Neuron (in vitro differentiated cells): ENCODE measurements around the gene UBE3C.
"Not testable (repeated sequence)": the region's sequence is repeated elsewhere in the genome, so short reads cannot be mapped to it uniquely, and the experiment has no call there.

Source experiments
- H2AFZ ChIP-seq: one replicate; pipeline ENCODE4 v1.6.1; 2013; ENCODE audit warnings: low read depth, mild to moderate bottlenecking, inconsistent platforms, low read length, moderate library complexity
- H3K27me3 ChIP-seq: one replicate; pipeline ENCODE4 v1.6.1; 2013; ENCODE audit warnings: low read length; ENCODE audit not compliant: insufficient read depth
- H3K36me3 ChIP-seq: one replicate; pipeline ENCODE4 v1.6.1; 2013; ENCODE audit warnings: low read length; ENCODE audit not compliant: insufficient read depth
- H3K4me1 ChIP-seq: one replicate; pipeline ENCODE4 v1.6.1; 2013; ENCODE audit warnings: low read length; ENCODE audit not compliant: insufficient read depth
- H3K4me3 ChIP-seq: 2 replicates; pipeline ENCODE4 v1.5.1; 2013; ENCODE audit warnings: mild to moderate bottlenecking, low read length, moderate library complexity
- H3K9me3 ChIP-seq: one replicate; pipeline ENCODE4 v1.6.1; 2013; ENCODE audit warnings: low read length

Gene UBE3C

GRCh38 chr7:157139111-157139809, 534 bp downstream of the UBE3C start:
- no peaks in the 10 kb centered on the region for H3K27me3 ChIP-seq
- H3K9me3 ChIP-seq: no peaks in the 10 kb centered on the region
- peaks cover 18% of the 10 kb centered on the region for H3K4me1 ChIP-seq
- no peak overlapping the region for H2AFZ ChIP-seq
- peaks cover 18% of the 10 kb centered on the region for H3K36me3 ChIP-seq
- H3K4me3 ChIP-seq: peak overlapping the region; percentile 92

DNA sequence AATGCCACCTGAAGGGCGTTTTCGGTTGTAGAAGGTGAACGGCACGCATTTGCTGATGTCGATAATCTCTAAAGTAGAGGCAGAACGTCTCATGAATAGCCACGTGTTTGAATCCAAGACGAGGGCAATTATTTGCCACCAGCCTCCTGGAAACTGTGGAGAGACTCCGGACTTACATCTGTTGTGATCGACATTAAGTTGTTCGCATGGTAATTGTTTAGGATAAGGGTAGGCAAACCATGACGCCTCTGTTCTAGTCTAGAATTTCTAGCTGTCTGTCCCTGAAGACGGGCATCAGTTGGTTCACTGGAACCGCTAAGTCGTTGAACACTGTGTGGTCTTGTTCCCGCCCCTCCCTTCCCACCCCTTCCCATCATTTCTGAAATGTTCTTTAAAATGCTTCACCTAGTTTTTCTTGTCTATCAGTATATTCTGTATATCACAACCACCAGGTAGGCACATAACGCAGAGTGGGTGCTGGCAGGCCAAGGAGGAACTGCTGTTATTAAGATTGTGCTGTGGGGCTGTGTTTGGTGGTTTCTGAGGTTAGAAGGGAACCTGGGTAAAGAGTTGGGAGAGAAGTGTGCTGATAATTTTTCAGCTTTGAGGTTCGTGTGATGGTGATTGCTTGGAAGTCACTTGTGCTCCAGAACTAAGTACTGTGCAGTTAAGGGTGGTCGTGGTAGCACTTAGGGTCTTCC, 1.2 kb downstream of the UBE3C start:
- Histone ChIP-seq H3K36me3 (peaks cover 18% of the 10 kb centered on the region), H3K4me1 (peaks cover 18% of the 10 kb centered on the region), H3K9me3 (no peaks in the 10 kb centered on the region), H3K27me3 (no peaks in the 10 kb centered on the region), H2AFZ (no peak overlapping the region), H3K4me3 (peak overlapping the region; percentile 92)

GRCh38 chr7:157140511-157140905, 1.8 kb downstream of the UBE3C start:
- H3K36me3 ChIP-seq: peaks cover 18% of the 10 kb centered on the region
- H3K4me3 ChIP-seq: peak overlapping the region; percentile 92
- H2AFZ ChIP-seq: no peak overlapping the region
- no peaks in the 10 kb centered on the region for H3K27me3 ChIP-seq
- peaks cover 22% of the 10 kb centered on the region for H3K4me1 ChIP-seq
- no peaks in the 10 kb centered on the region for H3K9me3 ChIP-seq

GRCh38 chr7:157141525-157142060, 2.9 kb downstream of the UBE3C start:
- peaks cover 18% of the 10 kb centered on the region for H3K36me3 ChIP-seq
- peaks cover 28% of the 10 kb centered on the region for H3K4me1 ChIP-seq
- no peak overlapping the region for H3K4me3 ChIP-seq
- no peaks in the 10 kb centered on the region for H3K27me3 ChIP-seq
- no peaks in the 10 kb centered on the region for H3K9me3 ChIP-seq
- no peak overlapping the region for H2AFZ ChIP-seq

DNA sequence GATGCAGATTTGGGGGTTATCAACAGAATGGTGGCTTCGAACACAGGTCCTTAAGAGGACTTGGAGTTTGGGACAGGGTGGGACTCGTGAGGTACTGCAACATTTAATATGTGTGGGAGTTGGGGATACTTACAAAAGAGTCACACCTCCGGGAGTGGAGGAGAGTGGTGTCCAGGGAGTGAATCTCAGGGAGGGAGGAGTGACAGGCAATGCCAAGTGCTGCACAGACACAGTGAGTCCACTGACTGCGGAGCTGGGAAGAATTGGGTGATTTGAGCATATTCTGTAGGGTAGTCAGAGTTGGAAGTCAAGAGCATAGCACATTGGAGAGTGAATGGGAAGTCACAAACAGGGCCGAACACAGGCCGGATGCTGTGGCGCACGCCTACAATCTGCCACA, 5.1 kb downstream of the UBE3C start:
- no peaks in the 10 kb centered on the region for H3K9me3 ChIP-seq
- no peaks in the 10 kb centered on the region for H3K27me3 ChIP-seq
- H2AFZ ChIP-seq: no peak overlapping the region
- H3K4me3 ChIP-seq: no peak overlapping the region
- H3K4me1 ChIP-seq: peaks cover 24% of the 10 kb centered on the region
- H3K36me3 ChIP-seq: peaks cover 18% of the 10 kb centered on the region

DNA sequence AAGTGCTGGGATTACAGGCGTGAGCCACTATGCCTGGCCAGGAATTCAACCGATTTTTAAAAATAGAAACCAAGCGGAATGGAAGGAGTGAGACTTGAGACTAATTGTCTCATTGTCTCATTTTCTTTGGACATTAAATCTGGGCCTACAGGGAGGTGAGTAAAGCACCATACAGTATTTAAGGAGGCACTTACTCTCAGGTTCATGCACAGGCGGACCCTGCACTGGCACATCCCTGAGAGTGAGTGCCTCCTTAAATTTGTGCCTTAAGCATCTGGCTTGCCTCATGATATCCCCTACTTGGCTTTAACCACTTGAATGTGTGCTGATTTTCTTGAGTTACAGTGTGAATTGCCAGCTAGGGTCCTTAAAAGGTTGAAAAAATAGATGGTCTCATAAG, 10.6 kb downstream of the UBE3C start:
- Histone ChIP-seq H3K4me3 (no peak overlapping the region), H2AFZ (no peak overlapping the region), H3K9me3 (no peaks in the 10 kb centered on the region), H3K27me3 (no peaks in the 10 kb centered on the region), H3K4me1 (peaks cover 18% of the 10 kb centered on the region), H3K36me3 (no peaks in the 10 kb centered on the region)

DNA sequence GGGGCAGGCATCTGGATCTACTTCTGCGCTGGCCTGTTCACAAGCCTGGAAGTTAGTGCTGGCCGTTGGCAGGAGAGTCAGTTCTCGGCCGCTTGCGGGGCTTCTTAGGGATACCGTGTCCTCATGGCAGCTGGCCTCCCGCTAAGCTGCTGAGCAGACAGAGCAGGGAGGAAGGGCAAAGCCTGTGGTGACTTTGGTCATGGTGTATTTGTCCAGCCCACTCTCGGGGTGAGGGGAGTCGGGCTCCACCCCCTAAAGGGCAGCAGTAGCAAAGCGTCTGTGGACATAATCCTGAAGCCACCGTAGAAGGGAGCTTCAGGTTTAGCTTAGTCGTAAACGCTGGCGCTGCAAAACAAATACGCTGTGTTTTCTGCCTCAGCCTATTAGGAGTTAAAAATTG, 12.2 kb downstream of the UBE3C start:
- Histone ChIP-seq H3K9me3 (no peaks in the 10 kb centered on the region), H3K4me3 (no peak overlapping the region), H3K27me3 (no peaks in the 10 kb centered on the region), H2AFZ (no peak overlapping the region), H3K36me3 (no peaks in the 10 kb centered on the region), H3K4me1 (peaks cover 9% of the 10 kb centered on the region)

DNA sequence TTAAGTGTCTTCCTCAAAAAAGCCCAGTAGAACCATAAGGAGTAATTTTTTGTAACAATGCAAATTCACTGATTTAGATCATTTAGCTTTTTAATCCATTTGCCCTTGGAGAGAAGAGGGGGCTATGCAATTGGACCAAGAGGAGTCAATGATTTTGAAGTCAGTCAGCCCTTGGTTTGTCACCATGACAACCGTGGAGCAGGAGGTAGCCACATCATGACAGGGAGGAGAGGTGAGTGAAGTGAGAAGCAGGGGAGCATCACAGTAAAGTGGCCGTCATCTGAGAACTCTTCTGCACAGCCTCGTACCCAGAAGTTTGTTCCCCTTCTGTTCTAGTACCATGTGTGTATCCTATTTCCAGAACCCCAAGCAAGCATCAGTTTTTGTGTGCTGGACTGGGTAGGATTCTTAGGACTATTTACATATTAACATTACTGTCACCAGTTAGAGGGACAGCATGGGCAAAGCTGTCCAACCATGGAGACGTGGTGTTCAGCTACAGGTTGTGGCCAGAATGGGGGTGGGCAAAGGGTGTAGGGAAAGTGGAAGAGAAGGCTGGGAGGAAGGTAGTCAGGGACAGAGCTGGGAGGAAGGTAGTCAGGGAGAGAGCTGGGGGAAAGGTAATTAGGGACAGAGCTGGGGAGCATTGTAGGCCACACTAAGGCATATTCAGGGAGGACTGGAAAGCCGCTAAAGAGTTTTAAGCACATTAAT, 13.1 kb downstream of the UBE3C start:
- Histone ChIP-seq H3K27me3 (no peaks in the 10 kb centered on the region), H2AFZ (no peak overlapping the region), H3K36me3 (no peaks in the 10 kb centered on the region), H3K4me1 (peaks cover 8% of the 10 kb centered on the region), H3K4me3 (no peak overlapping the region), H3K9me3 (no peaks in the 10 kb centered on the region)

DNA sequence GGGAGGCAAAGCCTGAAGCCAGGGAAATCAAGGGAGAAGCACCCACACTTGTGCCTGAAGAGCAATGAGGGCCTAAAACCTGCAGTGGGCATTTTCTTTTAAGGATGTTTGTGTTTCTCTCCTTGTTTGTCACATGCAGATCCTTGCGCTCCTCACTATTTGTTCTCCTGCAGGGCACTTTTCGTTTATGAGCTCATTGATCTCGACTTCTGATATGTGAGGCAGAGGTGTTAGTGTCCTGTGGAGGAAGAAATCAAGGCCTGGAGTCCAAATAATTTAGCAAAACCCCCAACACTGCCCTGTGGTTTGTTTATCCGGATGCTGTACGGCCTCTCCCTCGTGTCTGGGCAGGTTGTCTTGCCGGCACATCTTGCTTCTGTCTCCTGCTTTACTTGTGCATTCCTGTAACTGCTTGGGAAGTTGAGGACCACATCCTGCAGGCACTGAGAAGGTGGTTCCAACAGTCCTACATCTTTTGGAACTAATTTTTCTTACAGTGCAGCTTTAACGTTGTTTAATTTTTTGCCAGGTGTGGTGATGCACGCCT, 13.7 kb downstream of the UBE3C start:
- no peak overlapping the region for H2AFZ ChIP-seq
- no peak overlapping the region for H3K4me3 ChIP-seq
- H3K4me1 ChIP-seq: peaks cover 8% of the 10 kb centered on the region
- no peaks in the 10 kb centered on the region for H3K36me3 ChIP-seq
- H3K27me3 ChIP-seq: no peaks in the 10 kb centered on the region
- H3K9me3 ChIP-seq: no peaks in the 10 kb centered on the region

DNA sequence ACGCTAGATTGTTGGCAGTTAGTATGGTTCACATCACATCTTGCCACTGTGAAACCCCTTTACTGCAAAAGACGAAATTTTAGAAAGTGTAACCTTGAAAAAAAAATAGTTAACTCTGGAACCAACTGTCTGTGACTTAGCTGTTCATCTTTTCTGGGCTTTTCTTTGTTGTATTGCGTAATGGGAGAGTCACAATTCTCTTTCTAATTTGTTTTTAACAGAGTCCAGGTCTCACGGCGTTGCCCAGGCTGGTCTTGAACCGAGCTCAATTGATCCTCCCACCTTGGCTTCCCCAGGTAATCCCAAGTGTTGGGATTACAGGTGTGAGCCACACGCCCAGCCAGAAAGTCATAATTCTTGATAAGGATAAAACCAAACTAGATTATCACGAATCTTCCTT, 14.5 kb downstream of the UBE3C start:
- H3K4me3 ChIP-seq: no peak overlapping the region
- no peaks in the 10 kb centered on the region for H3K36me3 ChIP-seq
- no peaks in the 10 kb centered on the region for H3K9me3 ChIP-seq
- peaks cover 8% of the 10 kb centered on the region for H3K4me1 ChIP-seq
- H2AFZ ChIP-seq: no peak overlapping the region
- no peaks in the 10 kb centered on the region for H3K27me3 ChIP-seq

GRCh38 chr7:157155959-157156358, 17.2 kb downstream of the UBE3C start:
- peaks cover 2% of the 10 kb centered on the region for H3K4me1 ChIP-seq
- H2AFZ ChIP-seq: no peak overlapping the region

GRCh38 chr7:157158400-157158799, 19.7 kb downstream of the UBE3C start:
- Histone ChIP-seq H3K4me3 (no peak overlapping the region), H3K9me3 (peaks cover 2% of the 10 kb centered on the region), H3K4me1 (no peaks in the 10 kb centered on the region), H3K27me3 (no peaks in the 10 kb centered on the region), H2AFZ (no peak overlapping the region), H3K36me3 (peaks cover 2% of the 10 kb centered on the region)

More at GRCh38 chr7:157155959-157156358, 17.2 kb downstream of the UBE3C start:
- no peak overlapping the region for H3K4me3 ChIP-seq
- H3K9me3 ChIP-seq: no peaks in the 10 kb centered on the region
- no peaks in the 10 kb centered on the region for H3K27me3 ChIP-seq
- no peaks in the 10 kb centered on the region for H3K36me3 ChIP-seq

DNA sequence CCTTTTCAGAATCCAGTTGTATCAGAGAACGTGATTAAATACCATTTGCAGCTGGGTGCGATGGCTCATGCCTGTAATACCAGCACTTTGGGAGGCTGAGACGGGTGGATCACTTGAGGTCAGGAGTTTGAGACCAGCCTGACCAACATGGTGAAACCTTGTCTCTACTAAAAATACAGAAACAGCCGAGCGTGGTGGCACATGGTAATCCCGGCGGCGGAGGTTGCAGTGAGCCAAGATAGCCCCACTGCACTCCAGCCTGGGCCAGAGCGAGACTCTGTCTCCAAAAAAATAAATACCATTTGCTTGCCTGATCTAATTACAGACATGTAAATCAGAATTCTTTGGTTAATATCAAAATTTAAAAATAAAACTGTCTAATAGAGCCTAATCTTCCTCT, 20.8 kb downstream of the UBE3C start:
- H3K27me3 ChIP-seq, H3K4me1 ChIP-seq, H3K9me3 ChIP-seq, H2AFZ ChIP-seq, H3K4me3 ChIP-seq: not testable (repeated sequence)
- H3K36me3 ChIP-seq: peaks cover 12% of the 10 kb centered on the region
